Liver (tissue), 3 donors: ENCODE data around the gene RBCK1.

Experiments used
- CTCF ChIP-seq: fragments of 150-350 bp; IDR thresholded peaks from 2 replicates; pipeline ENCODE4 v1.5.1; 2017; ENCODE audit warnings: improper control_type of control experiment, low read depth, low read length; ENCODE audit not compliant: missing input control
- REST ChIP-seq: IDR thresholded peaks from 2 replicates; pipeline ENCODE4 v1.6.1; 2016; ENCODE audit warnings: antibody characterized with exemption, mild to moderate bottlenecking
- RXRA ChIP-seq, 2 donors: IDR thresholded peaks; 2 replicates each; pipeline ENCODE4 v1.6.1; 2017 to 2018; ENCODE audit warnings: antibody characterized with exemption in 2 of 2, mild to moderate bottlenecking in 1 of 2
- YY1 ChIP-seq: IDR thresholded peaks from 2 replicates; pipeline ENCODE4 v1.6.1; 2016; ENCODE audit warnings: antibody characterized with exemption, mild to moderate bottlenecking
- donor health status: healthy.
- donor health status: healthy.

- TF ChIP-seq CTCF = no peak
- TF ChIP-seq RXRA (IDR thresholded peaks at IDR 0.05) = no peak
- TF ChIP-seq YY1 = no peak
- no peak for TF ChIP-seq REST
Measured at GRCh38 chr20:443223-443775, 35.2 kb downstream of the RBCK1 start.
